ENCODE results near the gene DAZL. TPM values are rescaled to one million over a fixed set of nuclear protein-coding genes. Genes with fewer than 3 reads are reported as not detected.

Gene DAZL
- total RNA-seq, 1 donor from 2014 or later = not detected

DNA sequence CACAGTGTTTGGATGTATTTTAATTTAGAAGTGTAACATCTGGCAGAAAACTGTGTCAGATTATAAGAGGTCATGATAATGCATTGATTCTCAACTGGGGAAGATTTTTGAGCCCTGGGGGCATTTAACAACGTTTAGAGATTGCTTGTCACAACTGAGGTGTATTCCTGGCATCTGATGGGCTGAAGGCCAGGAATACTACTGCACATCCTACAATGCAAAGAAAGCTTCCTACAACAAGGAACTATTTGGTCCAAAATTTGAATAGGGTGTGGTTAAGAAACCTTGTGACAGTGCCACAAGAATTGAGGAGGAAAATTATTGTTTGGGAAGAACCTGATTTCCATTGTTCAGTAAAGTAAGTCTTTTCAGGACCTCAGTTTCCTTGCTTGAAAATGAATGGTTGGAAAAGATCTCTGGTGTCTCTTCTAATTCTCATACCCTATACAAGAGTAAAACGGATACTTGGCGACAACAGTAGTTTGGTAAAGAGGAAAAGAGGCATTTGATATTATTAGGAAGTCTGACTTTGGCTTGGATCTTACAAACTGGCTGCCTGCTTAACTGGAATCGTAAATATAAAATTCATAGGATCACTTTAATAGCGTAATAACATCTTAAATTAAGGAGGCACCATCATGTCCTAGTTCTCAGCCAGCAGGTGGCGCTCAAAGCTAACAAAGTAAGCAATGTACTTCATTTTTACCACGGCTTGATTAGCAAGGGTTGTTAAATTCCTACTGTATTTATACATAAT lies 4.3 kb downstream of the DAZL start:
- ATAC-seq = no peak
- intact Hi-C loops (cut with DNase I) = loop anchor here (1.0 to 10.0 kb wide), 6 partner anchors 154 to 814 kb away; no protein-coding TSS in a partner anchor
- peak; percentile 89 for DNase-seq (ENCODE audit: missing footprints)

GRCh38 chr3:16599694-16600093 lies 5.5 kb downstream of the DAZL start:
- no peak for ATAC-seq
- intact Hi-C loops (cut with DNase I) = loop anchor here (2.0 to 10.0 kb wide), 5 partner anchors 155 to 815 kb away; no protein-coding TSS in a partner anchor

DNA sequence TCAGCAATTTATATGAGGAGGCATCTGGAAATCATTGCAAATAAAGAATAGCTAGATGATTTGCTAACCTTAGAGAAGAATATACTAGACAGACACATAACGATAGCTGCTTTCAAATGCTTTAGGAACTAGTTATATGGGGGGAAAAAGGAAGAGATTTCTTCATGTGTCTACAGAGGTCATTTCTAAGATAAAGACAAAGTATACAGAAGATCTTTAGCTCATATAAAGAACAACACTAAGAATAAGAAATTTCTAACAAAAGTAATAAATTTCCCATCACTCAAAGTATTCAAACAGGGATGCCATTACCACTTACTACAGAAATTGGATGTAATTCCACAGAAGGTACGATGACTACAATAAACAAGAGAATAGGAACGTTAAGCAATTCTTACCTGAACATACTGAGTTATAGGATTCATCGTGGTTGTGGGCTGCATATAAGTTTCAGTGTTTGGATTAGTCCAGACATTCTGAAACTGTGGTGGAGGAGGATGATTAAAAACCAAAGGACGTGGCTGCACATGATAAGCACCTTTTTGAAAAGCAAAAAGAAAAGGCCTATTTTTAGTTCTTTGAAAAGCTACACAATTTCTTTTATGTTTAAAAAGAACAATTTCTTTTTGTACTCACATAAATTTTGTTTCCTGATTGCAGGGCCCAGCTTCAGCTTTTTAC lies 8.7 kb downstream of the DAZL start:
- intact Hi-C loops (cut with DNase I) = no loop called here
- no peak for ATAC-seq
- DNase-seq (ENCODE audit: missing footprints) = no peak

More at GRCh38 chr3:16599694-16600093, 5.5 kb downstream of the DAZL start:
- no peak for DNase-seq (ENCODE audit: missing footprints)

DNA sequence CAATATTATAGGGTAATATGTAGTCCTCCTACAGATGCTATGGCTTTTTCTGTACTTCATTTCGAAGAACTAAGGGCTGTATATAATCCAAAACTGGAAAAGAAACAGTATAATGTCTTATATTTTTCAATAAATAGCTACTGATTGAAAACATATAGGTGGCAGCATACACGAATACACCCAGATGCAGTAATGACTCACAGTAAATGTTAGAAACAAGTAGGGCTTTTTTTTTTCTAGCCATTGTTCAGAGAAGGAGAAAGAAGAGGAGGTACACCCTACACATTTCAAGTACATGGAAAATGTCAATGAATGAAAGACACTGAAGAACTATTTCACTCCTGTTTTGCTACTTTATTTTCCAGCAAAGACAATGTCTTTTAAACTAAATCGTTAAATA lies 9.4 kb downstream of the DAZL start:
- intact Hi-C loops (cut with DNase I) = no loop called here
- ATAC-seq = no peak

GRCh38 chr3:16589867-16590624 lies 15.2 kb downstream of the DAZL start:
- ATAC-seq = no peak
- intact Hi-C loops (cut with DNase I) = no loop called here
- no peak for DNase-seq (ENCODE audit: missing footprints)

More for the DNA sequence above, 9.4 kb downstream of the DAZL start:
- DNase-seq (ENCODE audit: missing footprints) = no peak

DNA sequence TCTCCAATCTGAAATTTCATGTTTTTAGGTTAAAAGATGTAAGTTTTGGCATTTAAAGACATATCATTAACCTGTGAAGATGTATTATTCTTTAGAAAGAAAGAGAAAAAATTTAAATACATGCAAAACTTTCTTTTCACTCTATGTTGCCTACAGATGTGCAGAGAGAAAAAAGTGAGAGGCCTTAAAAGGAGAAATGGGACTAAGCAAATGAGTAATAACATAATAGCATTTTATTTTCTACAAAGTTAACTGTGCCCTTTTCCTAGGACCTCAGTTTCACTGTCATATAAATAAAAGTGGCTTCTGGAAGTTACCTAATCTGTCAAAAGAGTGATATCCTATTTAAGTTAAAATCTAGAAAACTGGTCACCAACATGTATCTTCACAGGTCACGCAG lies 16.1 kb downstream of the DAZL start:
- intact Hi-C loops (cut with DNase I) = no loop called here

DNA sequence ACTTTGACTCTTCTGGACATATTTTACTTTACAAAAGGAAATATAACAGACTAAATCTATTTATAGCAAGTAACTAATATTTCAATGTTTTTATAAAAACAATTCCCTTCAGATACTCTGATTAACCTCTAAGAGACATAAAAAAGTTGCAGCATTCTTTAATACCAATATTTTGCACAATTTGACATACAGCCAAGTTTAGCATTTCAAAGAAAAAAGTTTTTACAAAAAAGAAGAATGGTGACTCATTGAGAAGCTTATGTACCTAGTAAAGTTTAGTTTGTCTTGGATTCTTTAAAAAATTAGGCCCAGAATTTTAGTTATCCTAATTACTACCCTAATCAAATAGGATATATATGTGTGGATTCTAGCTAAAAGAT lies 17.6 kb downstream of the DAZL start:
- ATAC-seq (no peak), DNase-seq (ENCODE audit: missing footprints) (no peak)
- intact Hi-C loops (cut with DNase I) = no loop called here

More for the DNA sequence above, 16.1 kb downstream of the DAZL start:
- ATAC-seq = no peak
- DNase-seq (ENCODE audit: missing footprints) = no peak

GRCh38 chr3:16587047-16587680 lies 18.1 kb downstream of the DAZL start:
- DNase-seq (ENCODE audit: missing footprints) = no peak
- intact Hi-C loops (cut with DNase I) = no loop called here
- ATAC-seq = no peak

DNA sequence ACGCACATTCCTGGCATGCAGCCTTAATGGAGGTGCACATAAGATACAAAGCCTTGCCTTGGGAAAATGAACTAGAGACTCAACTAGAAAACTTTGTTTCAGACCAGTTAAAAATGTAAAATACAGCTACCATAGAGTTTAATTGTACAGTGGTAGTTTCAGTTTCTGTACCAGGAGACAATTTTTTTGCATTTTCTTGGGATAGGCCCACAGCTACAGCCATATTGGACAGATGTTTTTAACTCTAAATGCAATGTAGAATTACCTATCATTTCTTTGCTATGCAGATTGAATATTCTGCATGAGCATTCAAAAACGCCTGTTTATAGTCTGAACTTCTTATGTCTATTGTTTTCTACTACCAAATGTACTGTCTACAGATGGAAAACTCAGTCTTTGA lies 20.3 kb downstream of the DAZL start:
- ATAC-seq (no peak), DNase-seq (ENCODE audit: missing footprints) (no peak)
- intact Hi-C loops (cut with DNase I) = no loop called here

GRCh38 chr3:16583551-16583950 lies 21.7 kb downstream of the DAZL start:
- DNase-seq (ENCODE audit: missing footprints) (no peak), ATAC-seq (no peak)
- intact Hi-C loops (cut with DNase I) = no loop called here

DNA sequence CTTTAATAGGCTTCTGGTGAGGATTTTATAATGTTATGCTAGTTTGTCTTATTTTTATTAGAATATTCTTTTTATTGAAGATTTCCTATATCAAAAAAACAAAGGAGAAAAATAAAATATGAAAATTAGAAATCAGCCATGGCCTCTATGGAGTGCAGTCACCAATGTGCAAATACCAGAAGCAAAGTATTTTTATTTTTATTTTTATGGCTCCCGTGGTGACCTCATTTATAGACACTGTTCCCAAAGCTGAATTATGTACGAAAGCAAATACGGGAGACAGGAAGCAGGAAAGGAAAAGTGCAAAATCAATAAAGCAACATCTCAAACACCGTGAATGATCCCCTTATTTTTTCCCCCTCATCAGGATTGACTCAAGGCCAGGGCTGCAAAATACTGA lies 35.1 kb downstream of the DAZL start:
- no peak for ATAC-seq
- intact Hi-C loops (cut with DNase I) = no loop called here
- DNase-seq (ENCODE audit: missing footprints) = no peak

DNA sequence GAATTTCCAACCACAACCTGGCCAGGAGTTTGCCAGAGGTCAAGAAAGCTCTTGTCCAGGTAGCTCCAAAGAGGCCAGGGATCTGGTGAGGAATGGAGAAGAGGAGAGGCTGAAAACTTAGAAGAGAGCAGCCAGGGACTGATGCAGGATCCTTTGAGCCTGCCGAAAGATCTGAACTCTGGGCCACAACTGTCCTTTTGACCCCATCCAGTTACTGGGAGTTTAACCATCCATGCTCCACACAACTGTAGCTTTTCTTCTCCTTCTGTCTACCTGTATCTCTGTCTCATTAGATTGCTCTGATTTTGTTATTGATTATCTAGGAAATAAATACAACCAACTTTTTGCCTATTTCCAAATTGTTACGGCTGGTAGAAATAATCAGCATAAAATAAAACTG lies 36.7 kb downstream of the DAZL start:
- no peak for ATAC-seq

GRCh38 chr3:16568115-16568514 lies 37.1 kb downstream of the DAZL start:
- DNase-seq (ENCODE audit: missing footprints) (no peak), ATAC-seq (no peak)
- intact Hi-C loops (cut with DNase I) = no loop called here

More for the DNA sequence above, 36.7 kb downstream of the DAZL start:
- no peak for DNase-seq (ENCODE audit: missing footprints)
- intact Hi-C loops (cut with DNase I) = no loop called here

DNA sequence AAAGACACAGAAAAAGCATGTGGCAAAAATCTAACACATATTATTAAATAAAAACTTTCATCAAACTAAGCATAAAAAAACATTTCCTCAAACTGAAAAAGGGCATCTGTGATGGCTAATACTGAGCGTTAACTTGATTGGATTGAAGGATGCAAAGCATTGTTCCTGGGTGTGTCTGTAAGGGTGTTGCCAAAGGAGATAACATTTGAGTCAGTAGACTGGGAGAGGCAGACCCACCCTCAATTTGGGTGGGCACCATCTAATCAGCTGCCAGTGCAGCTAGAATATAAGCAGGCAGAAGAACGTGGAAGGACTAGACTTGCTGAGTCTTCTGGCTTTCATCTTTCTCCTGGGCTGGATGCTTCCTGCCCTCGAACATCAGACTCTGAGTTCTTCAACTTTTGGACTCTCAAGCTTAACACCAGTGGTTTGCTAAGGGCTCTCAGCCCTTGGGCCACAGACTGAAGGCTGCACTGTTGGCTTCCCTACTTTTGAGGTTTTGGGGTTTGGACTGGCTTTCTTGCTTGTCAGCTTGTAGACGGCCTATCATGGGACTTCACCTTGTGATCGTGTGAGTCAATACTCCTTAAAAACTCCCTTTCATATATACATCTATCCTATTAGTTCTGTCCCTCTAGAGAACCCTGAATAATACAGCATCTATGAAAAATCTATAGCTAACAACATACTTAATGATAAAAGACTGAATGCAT lies 45.4 kb downstream of the DAZL start:
- DNase-seq (ENCODE audit: missing footprints) (no peak), ATAC-seq (no peak)
- intact Hi-C loops (cut with DNase I) = loop anchor here (10.0 kb wide), 1 partner anchor 745 kb away; no protein-coding TSS in a partner anchor

DNA sequence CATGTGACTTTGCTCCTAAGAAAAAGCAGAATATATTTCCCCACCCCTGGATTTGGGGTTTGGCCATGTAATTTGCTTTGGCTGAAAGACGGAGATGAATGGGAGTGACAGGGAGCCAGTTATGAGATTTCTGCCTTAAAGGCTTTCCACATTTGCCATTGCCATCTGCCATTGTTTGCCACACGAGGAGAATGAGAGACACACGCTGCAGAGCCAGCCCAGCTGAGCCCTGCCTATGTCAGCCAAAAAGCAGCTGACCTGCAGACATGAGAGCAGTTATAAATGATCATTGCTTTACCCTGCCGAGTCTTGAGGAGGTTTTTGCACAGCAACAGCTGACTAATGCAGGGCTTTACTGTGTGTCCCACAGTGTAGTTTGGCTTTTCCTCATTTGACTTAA lies 51.1 kb downstream of the DAZL start:
- no peak for ATAC-seq
- intact Hi-C loops (cut with DNase I) = loop anchor here (5.0 to 10.0 kb wide), 2 partner anchors 507 to 739 kb away; no protein-coding TSS in a partner anchor
- no peak for DNase-seq (ENCODE audit: missing footprints)

GRCh38 chr3:16552757-16553156 lies 52.5 kb downstream of the DAZL start:
- no peak for ATAC-seq
- intact Hi-C loops (cut with DNase I) = loop anchor here (5.0 to 10.0 kb wide), 2 partner anchors 505 to 738 kb away; no protein-coding TSS in a partner anchor
- no peak for DNase-seq (ENCODE audit: missing footprints)

DNA sequence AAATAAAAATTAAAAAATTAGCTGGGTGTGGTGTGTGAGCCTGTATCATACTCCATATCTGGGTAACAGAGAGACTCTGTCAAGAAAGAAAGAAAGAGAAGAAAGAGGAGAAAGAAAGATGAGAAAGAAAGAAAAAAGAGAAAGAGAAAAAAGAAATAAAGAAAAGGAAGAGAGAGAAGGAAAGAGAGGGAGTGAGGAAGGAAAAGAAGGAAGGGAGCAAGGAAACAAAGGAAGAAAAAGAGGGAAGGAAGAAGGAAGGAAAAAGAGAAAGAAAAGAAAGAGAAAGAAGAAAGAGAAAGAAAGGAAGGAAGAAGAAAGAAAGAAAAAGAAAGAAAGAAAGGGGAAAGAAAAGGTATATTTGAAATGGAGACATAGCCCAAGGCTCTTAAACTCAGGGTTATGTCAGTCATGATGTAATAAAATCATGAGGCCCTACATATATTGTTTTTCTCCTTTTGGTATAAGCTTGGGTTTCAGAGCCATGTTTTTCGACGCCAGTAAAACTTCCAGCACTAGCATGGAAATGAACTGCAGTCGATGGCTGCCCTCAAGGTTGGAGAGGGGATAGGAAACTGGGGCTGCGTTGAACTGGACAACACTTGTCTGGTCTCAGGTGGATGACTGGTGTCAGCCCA lies 53.8 kb downstream of the DAZL start:
- intact Hi-C loops (cut with DNase I) = loop anchor here (5.0 to 10.0 kb wide), 2 partner anchors 504 to 737 kb away; no protein-coding TSS in a partner anchor
- ATAC-seq (no peak), DNase-seq (ENCODE audit: missing footprints) (no peak)

Measured in Right ventricle myocardium inferior (tissue), 1 donor.